Stimulated activated CD4-positive, alpha-beta T cell treated with anti-CD3 and anti-CD28 coated beads, TNF-alpha, amount 100 ng/mL, for 1 hour (primary cell): Measurements from ENCODE around the gene MRPS5.
"Not testable (repeated sequence)": the region's sequence is repeated elsewhere in the genome, so short reads cannot be mapped to it uniquely, and the experiment has no call there.

Experiments used
- DNase-seq, 3 donors: peaks; one replicate each; pipeline ENCODE4 v3.0.0-alpha.2; 2020; ENCODE audit warnings: low read depth in 3 of 3, low spot score in 1 of 3

Gene MRPS5

GRCh38 chr2:95047629-95048510 is 73.7 kb downstream of the MRPS5 start:
- no peak for DNase-seq

DNA sequence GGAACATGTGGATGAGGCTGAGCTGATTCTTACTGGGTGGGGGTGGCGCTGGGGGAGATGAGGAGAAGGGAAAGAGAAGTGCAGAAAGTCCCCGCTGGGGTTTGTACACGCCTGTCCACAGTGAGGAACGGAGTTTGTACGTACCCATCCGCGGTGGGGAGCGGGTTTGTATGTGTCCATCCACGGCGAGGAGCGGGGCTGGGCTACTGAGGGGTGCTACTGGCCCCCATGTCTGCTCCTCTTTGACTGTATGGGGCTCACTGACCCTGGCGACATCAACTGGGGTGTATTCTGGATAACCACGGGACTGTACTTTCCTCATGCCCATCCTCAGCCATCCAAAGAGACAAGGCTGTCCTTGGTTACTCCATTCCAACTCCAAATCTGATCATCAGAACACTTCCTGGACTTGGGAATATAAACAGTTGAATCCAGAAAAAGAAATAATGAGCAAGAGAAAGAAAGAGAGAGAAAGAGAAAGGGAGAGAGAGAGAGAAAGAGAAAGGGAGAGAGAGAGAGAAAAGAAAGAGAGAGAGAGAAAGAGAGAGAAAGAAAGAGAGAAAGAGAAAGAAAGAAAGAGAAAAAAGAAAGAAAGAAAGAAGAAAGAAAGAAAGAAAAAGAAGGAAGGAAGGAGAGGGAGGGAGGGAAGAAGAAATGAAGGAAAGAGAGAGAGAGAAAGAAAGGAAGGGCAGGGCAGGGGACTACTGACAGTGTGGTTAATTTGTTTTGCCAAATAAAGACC is 75.1 kb downstream of the MRPS5 start:
- DNase-seq: no peak

GRCh38 chr2:95044601-95045000 is 77.0 kb downstream of the MRPS5 start:
- no peak for DNase-seq

DNA sequence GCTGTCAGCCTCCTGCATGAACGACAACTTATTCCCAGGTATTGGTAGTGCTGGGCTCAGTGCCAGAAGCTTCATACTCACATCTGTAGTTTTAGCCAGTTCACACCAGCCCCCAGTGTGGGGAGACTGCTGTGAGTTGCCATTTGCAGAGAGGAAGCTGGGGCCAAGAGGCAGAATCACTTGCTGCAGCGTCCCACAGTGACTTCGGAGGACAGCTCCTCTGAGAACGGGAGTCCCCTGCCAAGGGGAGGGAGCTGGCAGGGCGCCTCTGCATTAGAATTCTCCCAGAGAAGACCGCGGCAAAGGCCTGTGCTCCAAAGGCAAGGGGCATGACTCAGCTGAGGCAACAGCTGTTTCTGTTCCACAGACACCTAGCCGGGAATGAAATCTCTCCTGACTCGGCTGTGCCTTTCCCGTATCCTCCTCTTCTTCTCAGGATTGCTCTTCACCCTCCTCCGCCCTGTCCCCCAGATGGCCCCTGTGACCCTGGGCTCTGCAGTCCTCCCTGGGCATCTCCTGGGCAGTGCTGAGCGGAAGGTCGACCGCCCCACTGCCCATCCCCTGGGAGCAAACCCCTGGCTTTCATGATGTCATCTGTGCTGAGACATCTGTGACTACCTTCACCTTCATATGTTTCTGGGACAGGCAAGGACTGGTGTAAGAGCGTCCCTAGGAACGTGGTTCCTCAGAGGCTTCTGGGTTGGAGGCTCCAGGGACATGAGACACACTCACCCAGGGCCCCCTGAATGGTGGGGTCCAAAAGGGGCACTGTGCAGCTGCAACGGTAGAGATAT is 78.1 kb downstream of the MRPS5 start:
- DNase-seq: no peak

- no peak for DNase-seq
These were observed 78.9 kb downstream of the MRPS5 start for GRCh38 chr2:95042472-95043271.

DNA sequence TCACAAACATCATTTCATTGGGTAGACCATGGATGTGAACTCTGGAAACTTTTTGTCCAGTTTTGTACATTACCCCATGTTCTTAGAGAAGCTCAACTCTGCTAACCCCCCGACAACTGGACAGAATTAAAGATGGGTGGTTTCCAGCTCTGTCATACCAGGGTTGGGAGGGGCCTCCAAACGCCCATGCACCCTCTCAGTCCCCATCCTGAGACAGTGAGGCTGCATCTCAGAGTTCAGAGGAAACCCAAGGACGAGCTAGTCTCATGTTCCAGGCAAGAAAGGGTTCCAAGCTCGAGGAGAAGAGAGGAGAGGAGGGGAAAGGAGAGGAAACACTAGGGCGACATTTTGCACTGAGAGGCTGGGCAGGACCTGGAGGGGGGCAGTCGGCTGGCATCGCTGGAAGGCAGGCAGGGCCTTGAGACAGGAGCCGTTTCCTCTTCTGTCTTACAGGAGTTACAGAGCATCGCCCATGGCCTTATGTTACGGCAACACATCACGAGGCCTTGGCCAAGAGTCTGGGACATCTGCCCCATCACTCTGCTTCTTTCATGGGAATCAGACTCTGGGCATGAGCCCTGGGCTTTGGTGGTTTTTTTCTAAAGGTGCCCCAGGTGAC is 79.7 kb downstream of the MRPS5 start:
- no peak for DNase-seq

- no peak for DNase-seq
These were observed 80.4 kb downstream of the MRPS5 start for GRCh38 chr2:95041060-95041823.

GRCh38 chr2:95040426-95040825 is 81.2 kb downstream of the MRPS5 start:
- DNase-seq: no peak

DNA sequence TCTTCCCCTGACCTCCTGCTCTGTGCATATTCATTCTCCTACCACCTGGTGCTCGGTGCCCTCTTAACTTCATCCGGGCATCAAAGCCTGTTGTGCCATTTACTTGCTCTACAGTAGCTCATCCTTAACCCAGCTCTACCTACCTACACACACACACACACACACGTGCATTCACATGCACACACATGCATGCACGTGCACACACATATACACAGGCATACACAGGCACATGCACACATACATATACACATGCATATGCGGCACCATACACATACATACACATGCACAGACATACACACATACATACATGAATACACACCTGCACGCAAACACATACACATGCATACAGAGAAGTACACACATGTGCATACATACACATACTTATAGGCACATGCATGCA is 81.6 kb downstream of the MRPS5 start:
- no peak for DNase-seq

- DNase-seq: no peak
These were observed 82.2 kb downstream of the MRPS5 start for GRCh38 chr2:95039363-95039762.

DNA sequence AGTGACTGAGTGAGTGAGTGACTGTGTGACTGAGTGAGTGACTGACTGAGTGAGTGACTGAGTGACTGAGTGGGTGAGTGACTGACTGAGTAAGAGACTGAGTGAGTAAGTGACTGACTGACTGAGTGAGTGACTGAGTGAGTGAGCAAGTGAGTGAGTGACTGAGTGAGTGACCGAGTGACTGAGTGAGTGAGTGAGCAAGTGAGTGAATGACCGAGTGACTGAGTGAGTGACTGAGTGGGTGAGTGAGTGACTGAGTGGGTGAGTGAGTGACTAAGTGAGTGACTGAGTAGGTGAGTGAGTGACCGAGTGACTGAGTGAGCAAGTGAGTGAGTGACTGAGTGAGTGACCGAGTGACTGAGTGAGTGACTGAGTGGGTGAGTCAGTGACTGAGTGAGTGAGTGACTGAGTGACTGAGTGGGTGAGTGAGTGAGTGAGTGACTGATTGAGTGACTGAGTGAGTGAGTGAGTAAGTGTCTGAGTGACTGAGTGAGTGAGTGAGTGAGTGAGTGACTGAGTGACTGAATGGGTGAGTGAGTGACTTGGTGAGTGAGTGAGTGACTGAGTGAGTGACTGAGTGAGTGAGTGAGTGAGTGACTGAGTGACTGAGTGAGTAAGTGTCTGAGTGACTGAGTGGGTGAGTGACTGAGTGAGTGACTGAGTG is 82.8 kb downstream of the MRPS5 start:
- no peak for DNase-seq

DNA sequence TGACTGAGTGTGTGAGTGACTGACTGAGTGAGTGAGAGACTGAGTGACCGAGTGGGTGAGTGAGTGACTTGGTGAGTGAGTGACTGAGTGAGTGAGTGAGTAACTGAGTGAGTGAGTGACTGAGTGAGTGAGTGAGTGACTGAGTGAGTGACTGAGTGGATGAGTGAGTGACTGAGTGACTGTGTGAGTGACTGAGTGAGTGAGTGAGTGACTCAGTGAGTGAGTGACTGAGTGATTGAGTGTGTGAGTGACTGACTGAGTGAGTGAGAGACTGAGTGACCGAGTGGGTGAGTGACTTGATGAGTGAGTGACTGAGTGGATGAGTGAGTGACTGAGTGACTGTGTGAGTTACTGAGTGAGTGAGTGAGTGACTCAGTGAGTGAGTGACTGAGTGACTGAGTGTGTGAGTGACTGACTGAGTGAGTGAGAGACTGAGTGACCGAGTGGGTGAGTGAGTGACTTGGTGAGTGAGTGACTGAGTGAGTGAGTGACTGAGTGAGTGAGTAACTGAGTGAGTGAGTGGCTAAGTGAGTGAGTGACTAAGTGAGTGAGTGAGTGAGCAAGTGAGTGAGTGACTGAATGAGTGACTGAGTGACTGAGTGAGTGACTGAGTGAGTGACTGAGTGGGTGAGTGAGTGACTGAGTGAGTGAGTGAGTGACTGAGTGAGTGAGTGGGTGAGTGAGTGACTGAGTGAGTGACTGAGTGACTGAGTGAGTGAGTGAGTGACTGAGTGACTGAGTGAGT is 83.6 kb downstream of the MRPS5 start:
- not testable (repeated sequence) for DNase-seq

- no peak for DNase-seq
These were observed 84.2 kb downstream of the MRPS5 start for GRCh38 chr2:95037384-95037839.

GRCh38 chr2:95036596-95037383 is 84.8 kb downstream of the MRPS5 start:
- no peak for DNase-seq
